ENCODE measurements around the gene SCAI.
"Not testable (repeated sequence)": the region's sequence is repeated elsewhere in the genome, so short reads cannot be mapped to it uniquely, and the experiment has no call there.

The SCAI gene

GRCh38 chr9:125028041-125028440, 115.3 kb downstream of the SCAI start:
- no peak for DNase-seq (ENCODE audit: low read depth)

GRCh38 chr9:125024917-125025316, 118.4 kb downstream of the SCAI start:
- no peak for DNase-seq (ENCODE audit: low read depth)

GRCh38 chr9:125021069-125021468, 122.3 kb downstream of the SCAI start:
- DNase-seq (ENCODE audit: low read depth), result no peak

- not testable (repeated sequence) for DNase-seq (ENCODE audit: low read depth)
Measured at GRCh38 chr9:125015655-125016054, 127.7 kb downstream of the SCAI start.

GRCh38 chr9:125012013-125012412, 131.3 kb downstream of the SCAI start:
- DNase-seq (ENCODE audit: low read depth), result not testable (repeated sequence)

- DNase-seq (ENCODE audit: low read depth), result no peak
Measured at GRCh38 chr9:125008599-125008998, 134.7 kb downstream of the SCAI start.

DNA sequence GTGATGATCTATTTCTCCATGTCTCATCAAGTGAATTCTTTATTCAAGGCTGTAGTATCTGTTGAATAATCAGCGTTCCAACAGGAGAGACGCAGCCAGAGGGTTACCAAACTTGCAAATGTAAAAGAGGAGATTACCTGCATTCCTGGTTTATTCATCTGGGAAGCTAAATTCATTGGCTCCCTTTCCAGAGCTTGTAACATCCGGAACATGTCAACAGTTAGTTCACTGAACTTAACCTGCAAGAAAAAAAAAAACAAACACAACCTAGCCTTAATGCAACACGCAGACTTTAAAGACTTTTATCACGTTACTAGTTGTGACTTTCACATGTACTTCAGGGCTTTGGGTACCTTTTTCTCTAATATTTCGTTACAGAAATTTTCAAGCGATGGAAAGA, 140.0 kb downstream of the SCAI start:
- no peak for DNase-seq (ENCODE audit: low read depth)

GRCh38 chr9:124983698-124984097, 159.6 kb downstream of the SCAI start:
- no peak for DNase-seq (ENCODE audit: low read depth)

DNA sequence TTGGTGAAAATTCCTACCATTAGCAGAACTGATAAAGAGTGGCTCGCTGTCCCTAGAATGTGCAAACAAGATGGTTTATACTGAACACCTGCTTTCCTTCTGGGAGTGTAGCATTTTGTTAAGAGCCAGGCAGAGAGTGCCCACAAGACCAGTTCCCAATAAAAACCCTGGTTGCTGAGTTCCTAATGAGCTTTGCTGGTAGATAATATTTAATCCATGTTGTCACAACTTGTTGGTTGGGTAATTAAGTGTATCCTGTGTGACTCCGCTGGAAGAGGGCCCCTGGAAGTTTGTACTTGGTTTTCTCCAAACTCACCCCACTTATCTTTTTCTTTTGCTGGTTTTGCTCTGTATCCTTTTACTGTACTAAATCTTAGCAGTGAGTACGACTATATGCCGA, 162.9 kb downstream of the SCAI start:
- no peak for DNase-seq (ENCODE audit: low read depth)

- DNase-seq (ENCODE audit: low read depth), result no peak
Measured at GRCh38 chr9:124975131-124975530, 168.2 kb downstream of the SCAI start.

- no peak for DNase-seq (ENCODE audit: low read depth)
Measured at GRCh38 chr9:124973807-124974206, 169.5 kb downstream of the SCAI start.

DNA sequence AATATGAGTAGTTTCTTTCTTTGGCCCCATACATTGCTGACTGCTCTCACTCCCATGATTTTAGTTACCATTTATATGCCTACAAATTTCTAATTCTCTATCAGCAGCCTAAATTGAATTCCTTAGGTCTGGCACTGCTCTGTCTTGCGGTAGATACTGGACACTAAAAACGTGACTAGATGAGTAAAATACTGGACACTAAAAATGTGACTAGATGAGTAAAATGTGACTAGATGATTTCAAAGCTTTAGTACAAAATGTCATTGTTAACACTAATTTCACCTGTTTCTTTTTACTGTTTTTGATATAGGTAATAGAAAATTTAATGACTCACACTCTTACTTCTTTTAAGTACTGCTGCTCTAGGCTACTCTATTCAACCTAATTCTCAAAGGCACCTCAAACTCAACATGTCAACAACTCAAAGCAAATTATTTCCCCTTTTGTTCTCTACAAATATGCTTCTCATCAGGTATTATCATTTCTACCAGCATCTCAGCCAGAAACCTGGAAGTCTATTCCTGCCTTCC, 171.0 kb downstream of the SCAI start:
- no peak for DNase-seq (ENCODE audit: low read depth)

- no peak for DNase-seq (ENCODE audit: low read depth)
Measured at GRCh38 chr9:124969401-124969800, 173.9 kb downstream of the SCAI start.

GRCh38 chr9:124968238-124968637, 175.1 kb downstream of the SCAI start:
- no peak for DNase-seq (ENCODE audit: low read depth)

DNA sequence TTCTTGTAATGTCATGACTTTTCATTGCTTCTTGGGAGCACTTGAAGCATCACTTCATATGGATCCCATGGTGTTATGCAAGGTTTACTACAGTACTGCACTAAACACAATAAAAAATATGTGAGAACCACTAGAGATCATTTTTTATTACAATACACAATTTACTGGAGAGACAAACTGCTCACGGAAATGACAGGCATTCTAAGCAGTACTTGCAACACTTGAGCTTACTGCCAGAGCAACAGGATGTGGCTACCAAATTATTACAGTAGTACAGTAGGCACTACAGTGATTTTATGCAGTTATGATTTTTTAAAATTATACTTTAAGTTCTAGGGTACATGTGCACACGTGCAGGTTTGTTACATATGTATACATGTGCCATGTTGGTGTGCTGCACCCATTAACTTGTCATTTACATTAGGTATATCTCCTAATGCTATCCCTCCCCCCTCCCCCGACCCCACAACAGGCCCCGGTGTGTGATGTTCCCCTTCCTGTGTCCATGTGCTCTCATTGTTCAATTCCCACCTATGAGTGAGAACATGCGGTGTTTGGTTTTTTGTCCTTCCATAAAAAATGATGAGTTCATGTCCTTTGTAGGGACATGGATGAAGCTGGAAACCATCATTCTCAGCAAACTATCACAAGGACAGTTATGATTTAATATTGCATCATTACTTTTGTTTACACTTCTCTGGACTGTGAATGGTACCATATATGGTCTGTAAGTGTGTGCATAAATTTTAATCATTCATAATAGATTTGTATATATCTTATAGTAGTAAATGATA, 177.4 kb downstream of the SCAI start:
- DNase-seq (ENCODE audit: low read depth), result not testable (repeated sequence)

DNA sequence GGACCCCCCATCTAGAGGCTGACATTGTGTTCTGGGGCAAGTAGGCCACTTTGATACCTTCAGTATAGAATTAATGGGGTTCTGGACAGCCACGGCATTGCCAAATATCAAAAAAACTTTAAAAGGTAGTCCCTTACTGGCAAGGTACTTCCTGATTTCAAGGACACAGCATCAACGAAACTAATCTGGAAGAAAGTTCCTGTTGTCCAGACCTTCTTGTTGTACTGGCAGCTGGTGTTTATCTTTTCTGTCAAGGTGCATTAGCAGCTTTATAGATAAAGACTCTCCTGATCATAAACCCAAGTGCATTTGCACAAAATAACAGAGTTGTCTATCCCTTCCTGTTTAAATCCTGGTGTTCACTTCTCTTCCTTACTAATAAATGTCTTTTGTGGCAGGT, 178.7 kb downstream of the SCAI start:
- no peak for DNase-seq (ENCODE audit: low read depth)

DNA sequence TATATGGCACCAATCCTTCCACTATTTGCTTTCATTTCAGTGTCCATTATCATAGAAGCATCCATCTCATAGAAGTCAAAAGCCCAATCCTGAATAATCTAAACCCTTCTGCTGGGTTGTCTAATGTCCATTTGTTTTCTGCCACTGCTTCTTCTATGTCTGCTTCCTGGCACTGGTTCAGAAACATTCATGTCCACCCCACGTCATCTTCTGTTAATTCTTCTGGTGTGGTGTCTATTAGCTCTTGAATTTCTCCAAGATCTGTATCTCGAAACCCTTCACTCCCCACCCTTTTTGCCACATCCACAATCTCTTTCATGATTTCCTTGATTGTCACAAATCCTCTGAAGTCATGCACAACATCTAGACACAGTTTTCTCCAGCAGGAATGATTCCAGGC, 179.3 kb downstream of the SCAI start:
- no peak for DNase-seq (ENCODE audit: low read depth)

GRCh38 chr9:124960409-124960752, 182.9 kb downstream of the SCAI start:
- DNase-seq (ENCODE audit: low read depth), result no peak

GRCh38 chr9:124959671-124960408, 183.5 kb downstream of the SCAI start:
- not testable (repeated sequence) for DNase-seq (ENCODE audit: low read depth)

DNA sequence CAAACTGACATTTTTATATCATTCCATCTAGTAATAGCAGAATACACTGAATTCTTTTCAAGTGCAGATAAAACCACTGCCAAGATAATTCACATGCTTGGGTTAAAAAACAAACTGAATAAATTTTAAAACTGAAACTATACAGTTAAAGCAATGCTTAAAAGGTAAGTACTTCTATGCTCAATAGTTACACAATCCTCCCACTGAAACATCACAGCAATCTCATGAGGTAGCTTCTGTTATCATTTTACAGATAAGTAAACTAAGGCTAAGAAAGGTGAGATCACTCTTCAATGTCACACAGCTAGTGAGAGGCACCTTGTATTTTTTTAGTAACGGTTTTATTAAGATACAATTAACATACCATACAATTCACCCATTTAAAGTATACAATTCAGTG, 189.1 kb downstream of the SCAI start:
- DNase-seq (ENCODE audit: low read depth), result no peak

DNA sequence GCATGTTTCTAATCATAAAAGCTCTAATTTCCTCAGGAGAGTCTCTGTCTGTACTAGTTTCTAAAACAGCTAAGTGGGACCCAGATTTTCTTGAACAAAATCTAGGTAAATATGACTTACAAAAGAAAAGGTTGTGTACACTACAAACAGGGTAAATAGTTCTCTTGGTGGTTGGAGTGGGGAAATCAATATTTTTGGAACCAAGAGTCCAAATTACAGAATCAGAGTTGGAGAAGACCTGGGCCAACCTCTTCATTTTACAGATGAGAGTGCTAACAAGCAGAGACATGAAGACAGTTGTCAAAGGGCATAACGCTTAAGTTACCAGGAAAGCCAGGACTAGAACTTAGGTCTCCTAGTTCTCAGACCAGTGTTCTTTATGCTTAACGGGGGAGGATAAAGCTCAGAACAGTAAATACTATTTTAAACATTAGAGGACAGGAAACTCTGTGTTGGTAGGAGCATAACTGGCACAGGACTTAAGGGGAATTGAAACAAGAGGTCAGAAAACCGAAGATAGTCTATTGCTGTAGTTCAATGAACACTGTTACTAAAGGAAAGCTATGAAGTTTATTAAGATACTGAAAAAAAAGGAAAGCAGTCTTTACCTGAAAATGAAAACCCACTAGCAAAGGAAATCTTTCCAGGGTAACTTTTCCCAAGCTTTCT, 193.1 kb downstream of the SCAI start:
- no peak for DNase-seq (ENCODE audit: low read depth)

- DNase-seq (ENCODE audit: low read depth), result no peak
Measured at GRCh38 chr9:124949387-124949786, 193.9 kb downstream of the SCAI start.
